Bronchial epithelial cell (primary cell): ENCODE measurements around the gene ANKRD31. TPM values are rescaled to one million over a fixed set of nuclear protein-coding genes. Genes with fewer than 3 reads are reported as not detected.
A peak's percentile ranks its signal among the peaks of the same experiment; 100 is the strongest.

Experiments used
- DNase-seq: peaks from one replicate; pipeline ENCODE4 v3.0.0-alpha.2; 2010; ENCODE audit warnings: low read depth
- FAIRE-seq: peaks from 2 replicates; lab custom pipeline; 2011; peaks lifted over from hg19 to GRCh38; lab: Jason Lieb, UNC
- H3K27me3 ChIP-seq: 2 replicates; pipeline ENCODE4 v1.5.1; 2011; ENCODE audit warnings: low read length; ENCODE audit not compliant: control insufficient read depth, insufficient read depth
- H3K36me3 ChIP-seq: 2 replicates; pipeline ENCODE4 v1.5.1; 2011; ENCODE audit warnings: low read length; ENCODE audit not compliant: control insufficient read depth, insufficient read depth
- H3K4me3 ChIP-seq: 2 replicates; pipeline ENCODE4 v1.5.1; 2011; ENCODE audit warnings: mild to moderate bottlenecking, low read depth, low read length, control low read depth
- total RNA-seq: library from RNA; depleted of rRNA; stranded (reverse); fragments of >200 nt; gene quantifications from 2 replicates; pipeline ENCODE4 v1.2.1, GENCODE V29; 2014
- TF ChIP-seq, protein P1 (sequence below): IDR thresholded peaks from 2 replicates; pipeline ENCODE4 v1.5.1; 2011; ENCODE audit warnings: mild to moderate bottlenecking, moderate library complexity, low read length, control low read depth, inconsistent platforms; ENCODE audit not compliant: insufficient read depth, severe bottlenecking

ANKRD31 gene
- total RNA-seq, 1 donor from 2014 or later = 0.26 TPM

DNA sequence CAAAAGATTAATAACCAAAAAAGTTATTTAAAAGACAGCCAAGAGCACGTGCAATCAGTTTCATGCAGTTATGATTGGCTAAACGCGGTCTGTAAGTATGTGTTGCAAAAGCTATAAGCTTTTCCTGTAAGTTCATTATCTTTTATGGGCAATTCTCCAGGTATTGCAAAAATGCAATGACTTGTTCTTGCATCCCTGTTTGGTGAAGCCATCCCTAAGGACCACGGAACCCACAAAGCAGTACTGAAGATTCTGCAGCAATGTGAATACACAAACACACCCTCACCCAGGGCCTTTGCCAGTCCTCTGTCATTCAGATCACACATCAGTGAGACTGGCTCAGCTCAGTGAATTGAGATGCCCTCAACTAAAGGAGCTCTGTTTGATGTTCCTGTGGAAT, 195.7 kb downstream of the ANKRD31 start:
- Histone ChIP-seq H3K36me3 (no peaks in the 10 kb centered on the region), H3K4me3 (no peak overlapping the region), H3K27me3 (no peaks in the 10 kb centered on the region)
- FAIRE-seq (no peak), DNase-seq (peak; percentile 56)
- TF ChIP-seq, protein P1, sequence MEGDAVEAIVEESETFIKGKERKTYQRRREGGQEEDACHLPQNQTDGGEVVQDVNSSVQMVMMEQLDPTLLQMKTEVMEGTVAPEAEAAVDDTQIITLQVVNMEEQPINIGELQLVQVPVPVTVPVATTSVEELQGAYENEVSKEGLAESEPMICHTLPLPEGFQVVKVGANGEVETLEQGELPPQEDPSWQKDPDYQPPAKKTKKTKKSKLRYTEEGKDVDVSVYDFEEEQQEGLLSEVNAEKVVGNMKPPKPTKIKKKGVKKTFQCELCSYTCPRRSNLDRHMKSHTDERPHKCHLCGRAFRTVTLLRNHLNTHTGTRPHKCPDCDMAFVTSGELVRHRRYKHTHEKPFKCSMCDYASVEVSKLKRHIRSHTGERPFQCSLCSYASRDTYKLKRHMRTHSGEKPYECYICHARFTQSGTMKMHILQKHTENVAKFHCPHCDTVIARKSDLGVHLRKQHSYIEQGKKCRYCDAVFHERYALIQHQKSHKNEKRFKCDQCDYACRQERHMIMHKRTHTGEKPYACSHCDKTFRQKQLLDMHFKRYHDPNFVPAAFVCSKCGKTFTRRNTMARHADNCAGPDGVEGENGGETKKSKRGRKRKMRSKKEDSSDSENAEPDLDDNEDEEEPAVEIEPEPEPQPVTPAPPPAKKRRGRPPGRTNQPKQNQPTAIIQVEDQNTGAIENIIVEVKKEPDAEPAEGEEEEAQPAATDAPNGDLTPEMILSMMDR = no peak

DNA sequence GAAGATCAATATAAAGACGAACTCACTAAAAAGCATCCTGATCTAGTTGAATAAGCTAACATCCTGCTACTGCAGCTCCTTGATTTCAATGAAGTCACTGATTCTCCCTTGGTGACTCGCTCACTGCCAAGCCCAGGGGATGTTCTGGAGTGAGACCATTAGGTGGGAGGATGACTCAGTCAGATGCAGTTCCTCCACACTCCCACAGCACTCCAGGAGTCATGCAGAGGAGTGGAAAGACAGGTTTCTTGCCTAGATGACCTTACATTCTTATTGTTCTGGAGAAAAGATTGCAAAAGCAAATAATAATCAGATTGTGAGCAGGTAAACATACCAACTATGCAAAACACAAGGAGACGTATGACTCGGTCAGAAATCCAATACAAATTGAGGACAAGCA, 199.6 kb downstream of the ANKRD31 start:
- FAIRE-seq = peak; percentile 89
- peak; percentile 100 for DNase-seq
- Histone ChIP-seq H3K36me3 (no peaks in the 10 kb centered on the region), H3K27me3 (no peaks in the 10 kb centered on the region), H3K4me3 (no peak overlapping the region)
- TF ChIP-seq, protein P1 = no peak

DNA sequence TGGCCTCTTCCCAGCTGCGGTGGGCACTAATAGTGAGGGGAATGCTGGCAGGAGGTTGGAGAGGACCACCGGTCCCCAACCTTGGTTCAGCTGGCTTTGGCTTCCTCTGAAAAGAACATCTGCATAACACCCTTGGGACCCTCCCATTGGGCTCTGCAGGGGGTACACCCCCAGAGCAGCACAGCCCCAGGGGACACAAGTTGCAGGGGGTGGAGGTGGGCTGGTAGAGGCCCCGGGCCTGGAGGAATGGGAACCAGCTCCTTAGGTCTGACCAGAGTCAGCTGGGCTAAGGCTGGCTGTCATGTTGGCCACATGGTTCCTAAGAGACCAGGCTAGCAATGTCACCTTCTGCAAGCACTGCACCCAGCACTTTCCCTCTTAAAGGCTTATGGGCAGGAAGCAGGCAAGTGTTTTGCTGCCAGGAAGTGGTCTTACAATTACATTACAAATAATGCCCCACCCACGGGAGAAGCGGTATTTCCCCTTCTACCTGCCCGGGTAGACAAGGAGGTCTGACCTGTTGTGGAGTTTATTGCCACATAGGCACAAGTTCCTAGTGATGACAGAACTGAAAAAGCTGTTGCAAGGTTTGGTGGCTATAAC, 202.4 kb downstream of the ANKRD31 start:
- no peaks in the 10 kb centered on the region for H3K36me3 ChIP-seq
- TF ChIP-seq, protein P1 = no peak
- DNase-seq (peak; percentile 59), FAIRE-seq (no peak)
- no peaks in the 10 kb centered on the region for H3K27me3 ChIP-seq
- no peak overlapping the region for H3K4me3 ChIP-seq

DNA sequence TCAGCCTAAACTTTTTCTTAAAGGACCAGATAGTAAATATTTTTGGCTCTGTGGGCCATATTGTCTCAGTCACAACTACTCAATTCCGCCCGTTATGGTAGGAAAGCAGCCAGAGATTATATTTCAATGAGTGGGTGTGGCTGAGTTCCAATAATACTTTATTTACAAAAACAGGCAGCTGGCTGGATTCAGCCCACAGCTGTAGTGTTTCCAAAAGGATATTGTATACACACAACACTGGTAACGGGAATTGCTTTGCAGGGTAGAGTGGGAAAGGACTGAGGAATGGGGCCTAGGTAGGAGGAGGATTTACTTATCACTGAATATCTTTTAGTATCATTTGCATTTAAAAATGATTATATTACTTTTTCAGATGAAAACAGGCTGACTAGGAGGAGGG, 205.3 kb downstream of the ANKRD31 start:
- TF ChIP-seq, protein P1 = no peak
- no peak overlapping the region for H3K4me3 ChIP-seq
- FAIRE-seq (no peak), DNase-seq (no peak)
- no peaks in the 10 kb centered on the region for H3K36me3 ChIP-seq
- no peaks in the 10 kb centered on the region for H3K27me3 ChIP-seq

DNA sequence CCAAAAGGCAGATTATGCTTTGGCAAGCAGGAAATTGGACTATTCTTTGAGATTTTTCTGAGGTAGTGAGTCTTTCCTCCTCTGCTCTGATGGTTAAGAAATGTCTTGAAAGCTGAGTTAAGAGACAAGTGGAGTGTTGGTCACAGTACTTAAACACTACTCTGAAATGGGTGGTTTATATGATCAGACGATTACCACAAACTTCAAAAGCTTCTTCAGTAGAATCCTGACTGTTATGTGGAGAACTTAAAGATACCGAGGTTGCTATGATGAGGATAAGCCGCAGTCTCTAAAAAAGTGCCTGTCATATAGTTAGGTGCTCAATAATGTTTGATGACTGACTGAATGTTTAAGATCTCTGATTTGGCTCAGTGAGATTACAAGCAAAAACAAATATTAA, 208.6 kb downstream of the ANKRD31 start:
- Histone ChIP-seq H3K4me3 (no peak overlapping the region), H3K27me3 (no peaks in the 10 kb centered on the region), H3K36me3 (no peaks in the 10 kb centered on the region)
- FAIRE-seq = no peak
- no peak for DNase-seq
- TF ChIP-seq, protein P1 = no peak
